HG03521 (cell line): ENCODE results near the gene RIPPLY2.
"Not testable (repeated sequence)": the region's sequence is repeated elsewhere in the genome, so short reads cannot be mapped to it uniquely, and the experiment has no call there.

Experiments used
- ATAC-seq: cut with Tn5 transposase; IDR thresholded peaks from one replicate; pipeline ENCODE4 v1.9.1; 2021; ENCODE audit warnings: mild to moderate bottlenecking, moderate library complexity; ENCODE audit not compliant: unreplicated experiment

The RIPPLY2 gene

DNA sequence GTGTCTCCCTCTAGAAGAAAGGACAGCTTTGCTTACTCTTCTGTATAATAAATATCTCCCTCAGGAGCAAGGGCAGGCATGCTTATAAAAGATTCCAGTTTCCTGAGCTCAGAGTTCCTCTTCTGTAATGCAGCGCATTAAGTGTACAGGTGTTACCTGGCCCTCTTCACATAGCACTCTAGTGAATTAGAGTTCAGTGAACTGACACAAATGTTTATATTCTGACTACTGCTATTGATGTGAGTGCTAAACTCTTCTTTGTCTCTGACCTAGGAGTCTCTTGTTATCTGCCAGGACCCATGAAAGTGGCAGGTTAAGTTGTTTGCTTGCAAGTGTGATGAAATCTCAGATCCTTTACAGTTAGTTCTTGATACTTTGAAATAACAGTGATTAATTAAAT, 39.9 kb downstream of the RIPPLY2 start:
- ATAC-seq = no peak

- ATAC-seq = not testable (repeated sequence)
Measured at GRCh38 chr6:83897094-83897493, 43.9 kb downstream of the RIPPLY2 start.

GRCh38 chr6:83901624-83902023, 48.5 kb downstream of the RIPPLY2 start:
- no peak for ATAC-seq

- ATAC-seq = no peak
Measured at GRCh38 chr6:83904395-83904794, 51.2 kb downstream of the RIPPLY2 start.

DNA sequence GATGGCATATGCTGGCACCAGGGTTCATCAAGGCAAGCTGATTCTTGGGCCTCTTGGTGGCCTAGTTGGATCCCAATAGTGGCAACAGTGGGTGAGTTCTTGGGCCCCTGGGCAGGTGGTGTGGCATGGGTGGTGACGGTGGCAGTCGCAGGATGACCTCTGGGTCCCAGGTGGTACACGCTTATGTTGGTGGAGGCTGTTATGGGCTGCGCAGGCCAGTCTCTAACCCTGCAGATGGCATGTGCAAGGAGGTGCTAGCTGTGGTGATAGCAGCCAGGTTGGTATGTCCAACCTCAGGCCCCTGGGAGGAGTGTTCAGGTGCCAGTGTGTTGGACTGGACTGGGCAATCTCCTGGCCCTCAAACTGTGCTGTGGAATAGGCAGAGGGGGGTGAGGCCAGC, 52.5 kb downstream of the RIPPLY2 start:
- ATAC-seq = no peak
